Chondrocyte (in vitro differentiated cells): ENCODE data around the gene KRTAP1-5. TPM values are rescaled to one million over a fixed set of nuclear protein-coding genes. Genes with fewer than 3 reads are reported as not detected.

ENCODE experiments used
- DNase-seq: peaks from one replicate; pipeline ENCODE4 v3.0.0; 2021; ENCODE audit warnings: mixed read lengths, low spot score
- H3K27ac Mint-ChIP-seq: one replicate; pipeline ENCODE4 v1.8.0; 2021; ENCODE audit warnings: mild to moderate bottlenecking, moderate library complexity, mixed read lengths; ENCODE audit not compliant: unreplicated experiment
- H3K27me3 Mint-ChIP-seq: 2 replicates; pipeline ENCODE4 v1.8.0; 2021; ENCODE audit warnings: low read depth, mixed read lengths
- H3K36me3 Mint-ChIP-seq: 2 replicates; pipeline ENCODE4 v1.8.0; 2021; ENCODE audit warnings: low read depth, mixed read lengths
- H3K4me1 Mint-ChIP-seq: 2 replicates; pipeline ENCODE4 v1.8.0; 2021; ENCODE audit warnings: low read depth, mild to moderate bottlenecking, mixed read lengths
- H3K4me3 Mint-ChIP-seq: one replicate; pipeline ENCODE4 v1.8.0; 2021; ENCODE audit warnings: mild to moderate bottlenecking, moderate library complexity, mixed read lengths; ENCODE audit not compliant: unreplicated experiment
- H3K9me3 Mint-ChIP-seq: 2 replicates; pipeline ENCODE4 v1.8.0; 2021; ENCODE audit warnings: low read depth, mixed read lengths
- total RNA-seq: library from RNA; stranded (reverse); gene quantifications from 3 replicates; pipeline ENCODE4 v1.2.1, GENCODE V29; 2021
- TF ChIP-seq, protein P1 (sequence below): fragments of 200-600 bp; sonication (generic); IDR thresholded peaks from 2 replicates; pipeline ENCODE4 v1.5.0; 2021; ENCODE audit warnings: antibody characterized with exemption, mild to moderate bottlenecking, moderate library complexity

Gene KRTAP1-5
- total RNA-seq, 1 donor from 2014 or later, result not detected

GRCh38 chr17:40980596-40980995 is 46.4 kb downstream of the KRTAP1-5 start:
- peaks cover 2% of the 10 kb centered on the region for H3K27me3 Mint-ChIP-seq
- no peak for DNase-seq
- TF ChIP-seq, protein P1, sequence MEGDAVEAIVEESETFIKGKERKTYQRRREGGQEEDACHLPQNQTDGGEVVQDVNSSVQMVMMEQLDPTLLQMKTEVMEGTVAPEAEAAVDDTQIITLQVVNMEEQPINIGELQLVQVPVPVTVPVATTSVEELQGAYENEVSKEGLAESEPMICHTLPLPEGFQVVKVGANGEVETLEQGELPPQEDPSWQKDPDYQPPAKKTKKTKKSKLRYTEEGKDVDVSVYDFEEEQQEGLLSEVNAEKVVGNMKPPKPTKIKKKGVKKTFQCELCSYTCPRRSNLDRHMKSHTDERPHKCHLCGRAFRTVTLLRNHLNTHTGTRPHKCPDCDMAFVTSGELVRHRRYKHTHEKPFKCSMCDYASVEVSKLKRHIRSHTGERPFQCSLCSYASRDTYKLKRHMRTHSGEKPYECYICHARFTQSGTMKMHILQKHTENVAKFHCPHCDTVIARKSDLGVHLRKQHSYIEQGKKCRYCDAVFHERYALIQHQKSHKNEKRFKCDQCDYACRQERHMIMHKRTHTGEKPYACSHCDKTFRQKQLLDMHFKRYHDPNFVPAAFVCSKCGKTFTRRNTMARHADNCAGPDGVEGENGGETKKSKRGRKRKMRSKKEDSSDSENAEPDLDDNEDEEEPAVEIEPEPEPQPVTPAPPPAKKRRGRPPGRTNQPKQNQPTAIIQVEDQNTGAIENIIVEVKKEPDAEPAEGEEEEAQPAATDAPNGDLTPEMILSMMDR, result no peak
- H3K4me1 Mint-ChIP-seq, result peaks cover 20% of the 10 kb centered on the region
- H3K9me3 Mint-ChIP-seq, result no peaks in the 10 kb centered on the region
- H3K4me3 Mint-ChIP-seq, result no peak overlapping the region
- H3K27ac Mint-ChIP-seq, result peak overlapping the region; percentile 46
- H3K36me3 Mint-ChIP-seq, result no peaks in the 10 kb centered on the region

DNA sequence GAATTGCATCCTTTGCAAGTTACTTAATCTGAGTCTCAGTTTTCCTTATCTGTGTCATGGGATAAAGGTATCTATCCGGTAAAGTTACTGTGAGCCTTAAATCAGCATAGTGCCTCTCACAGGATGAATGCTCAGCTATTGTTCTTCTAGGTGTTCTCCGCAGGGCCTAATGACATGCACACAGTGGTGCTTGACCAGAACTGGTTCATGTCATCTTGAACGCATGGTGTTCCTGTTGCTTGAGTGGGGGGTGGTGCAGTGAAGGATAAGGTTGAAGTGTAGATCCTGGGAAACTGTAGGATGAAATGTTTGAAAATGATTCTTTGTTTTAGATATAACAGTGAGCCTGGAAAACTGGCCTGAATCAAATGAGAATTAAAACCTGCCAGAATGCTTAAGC is 46.9 kb downstream of the KRTAP1-5 start:
- peaks cover 20% of the 10 kb centered on the region for H3K4me1 Mint-ChIP-seq
- no peak for DNase-seq
- no peak overlapping the region for H3K27ac Mint-ChIP-seq
- TF ChIP-seq, protein P1, result no peak
- H3K9me3 Mint-ChIP-seq, result no peaks in the 10 kb centered on the region
- H3K27me3 Mint-ChIP-seq, result no peaks in the 10 kb centered on the region
- H3K36me3 Mint-ChIP-seq, result no peaks in the 10 kb centered on the region
- H3K4me3 Mint-ChIP-seq, result no peak overlapping the region

DNA sequence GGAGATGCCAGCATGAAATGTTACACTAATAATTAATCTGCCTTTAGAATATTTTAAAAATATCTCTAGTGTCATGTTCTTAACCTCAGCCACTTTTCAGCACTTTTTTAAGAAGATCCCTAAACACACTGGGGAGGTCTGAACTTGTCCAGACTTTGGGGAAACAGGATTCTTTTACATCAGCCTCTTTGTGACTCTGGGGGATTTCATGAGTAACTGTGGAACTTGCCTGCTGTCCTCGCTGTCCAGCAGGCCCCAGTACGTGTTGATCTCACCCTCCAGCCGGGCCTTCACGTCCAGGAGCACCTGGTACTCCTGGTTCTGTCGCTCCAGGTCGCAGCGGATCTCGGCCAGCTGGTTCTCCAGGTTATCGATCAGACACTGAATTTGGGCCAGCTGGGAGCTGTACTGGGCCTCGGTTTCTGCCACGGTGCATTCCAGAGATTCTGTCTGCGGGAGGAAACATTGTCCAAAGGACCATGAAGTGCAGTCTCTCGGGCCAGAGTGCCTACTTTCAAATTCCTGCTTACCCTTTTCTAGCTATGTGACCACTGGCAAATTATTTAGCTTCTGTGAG is 48.3 kb downstream of the KRTAP1-5 start:
- TF ChIP-seq, protein P1, result no peak
- Mint-ChIP-seq H3K4me3 (no peak overlapping the region), H3K27ac (peak overlapping the region; percentile 1), H3K9me3 (no peaks in the 10 kb centered on the region), H3K36me3 (no peaks in the 10 kb centered on the region), H3K4me1 (peaks cover 20% of the 10 kb centered on the region), H3K27me3 (no peaks in the 10 kb centered on the region)
- no peak for DNase-seq

Other genes with a start within 250 kb of the KRTAP1-5 start
- gene KRT27, start 244.7 kb downstream of the KRTAP1-5 start, total RNA-seq, result not detected in 3 replicates
- not detected in 3 replicates for gene KRT28, start 227.2 kb downstream of the KRTAP1-5 start, total RNA-seq
- gene KRT10, start 204.6 kb downstream of the KRTAP1-5 start, total RNA-seq, result 52.9 to 80.2 TPM (median 55.0 TPM) in 3 replicates
- not detected in 3 replicates for gene KRT12, start 160.0 kb downstream of the KRTAP1-5 start, total RNA-seq
- not detected in 3 replicates for gene KRT20, start 142.0 kb downstream of the KRTAP1-5 start, total RNA-seq
- gene KRT23, start 89.6 kb downstream of the KRTAP1-5 start, total RNA-seq, result not detected in 3 replicates
- gene KRT39, start 60.3 kb downstream of the KRTAP1-5 start, total RNA-seq, result not detected in 3 replicates
- not detected in 3 replicates for gene KRT40, start 42.9 kb downstream of the KRTAP1-5 start, total RNA-seq
- not detected in 3 replicates for gene KRTAP3-3, start 33.0 kb downstream of the KRTAP1-5 start, total RNA-seq
- not detected in 3 replicates for gene KRTAP3-2, start 27.3 kb downstream of the KRTAP1-5 start, total RNA-seq
- not detected in 3 replicates for gene KRTAP3-1, start 18.1 kb downstream of the KRTAP1-5 start, total RNA-seq
- gene KRTAP1-4, start 3.0 kb upstream of the KRTAP1-5 start, total RNA-seq, result not detected in 3 replicates
- not detected in 3 replicates for gene KRTAP1-3, start 7.7 kb upstream of the KRTAP1-5 start, total RNA-seq
- gene KRTAP1-1, start 14.2 kb upstream of the KRTAP1-5 start, total RNA-seq, result not detected in 3 replicates
- not detected in 3 replicates for gene KRTAP2-1, start 20.1 kb upstream of the KRTAP1-5 start, total RNA-seq
- not detected in 3 replicates for gene KRTAP2-2, start 28.0 kb upstream of the KRTAP1-5 start, total RNA-seq
- not detected in 3 replicates for gene KRTAP2-3, start 32.9 kb upstream of the KRTAP1-5 start, total RNA-seq
- not detected in 3 replicates for gene KRTAP2-4, start 38.7 kb upstream of the KRTAP1-5 start, total RNA-seq
- gene KRTAP4-7, start 56.9 kb upstream of the KRTAP1-5 start, total RNA-seq, result not detected in 3 replicates
- not detected in 3 replicates for gene KRTAP4-8, start 70.9 kb upstream of the KRTAP1-5 start, total RNA-seq
- gene KRTAP4-16, start 75.0 kb upstream of the KRTAP1-5 start, total RNA-seq, result not detected in 3 replicates
- not detected in 3 replicates for gene KRTAP4-9, start 78.2 kb upstream of the KRTAP1-5 start, total RNA-seq
- not detected in 3 replicates for gene KRTAP4-11, start 91.2 kb upstream of the KRTAP1-5 start, total RNA-seq
- gene KRTAP4-12, start 97.0 kb upstream of the KRTAP1-5 start, total RNA-seq, result not detected in 3 replicates
- not detected in 3 replicates for gene KRTAP4-6, start 113.3 kb upstream of the KRTAP1-5 start, total RNA-seq
- gene KRTAP4-5, start 122.6 kb upstream of the KRTAP1-5 start, total RNA-seq, result not detected in 3 replicates
- gene KRTAP4-4, start 133.5 kb upstream of the KRTAP1-5 start, total RNA-seq, result not detected in 3 replicates
- not detected in 3 replicates for gene KRTAP4-3, start 141.0 kb upstream of the KRTAP1-5 start, total RNA-seq
- not detected in 3 replicates for gene KRTAP4-2, start 151.0 kb upstream of the KRTAP1-5 start, total RNA-seq
- not detected in 3 replicates for gene KRTAP4-1, start 157.7 kb upstream of the KRTAP1-5 start, total RNA-seq
- gene KRTAP9-1, start 162.7 kb upstream of the KRTAP1-5 start, total RNA-seq, result not detected in 3 replicates
- gene KRTAP9-2, start 199.4 kb upstream of the KRTAP1-5 start, total RNA-seq, result not detected in 3 replicates
- gene KRTAP9-3, start 205.2 kb upstream of the KRTAP1-5 start, total RNA-seq, result not detected in 3 replicates
- gene KRTAP9-8, start 210.8 kb upstream of the KRTAP1-5 start, total RNA-seq, result not detected in 3 replicates
- not detected in 3 replicates for gene KRTAP9-4, start 222.5 kb upstream of the KRTAP1-5 start, total RNA-seq
- not detected in 3 replicates for gene KRTAP9-9, start 228.2 kb upstream of the KRTAP1-5 start, total RNA-seq
- gene KRTAP9-6, start 238.2 kb upstream of the KRTAP1-5 start, total RNA-seq, result not detected in 3 replicates
- gene KRTAP9-7, start 248.5 kb upstream of the KRTAP1-5 start, total RNA-seq, result not detected in 3 replicates